HEK293 (cell line): ENCODE data around the gene HDHD2.

Source experiments
- CTCF ChIA-PET: fragments of 350-600 bp; formaldehyde crosslinking; extraction: SDS; loops from one replicate; lab custom pipeline; 2021; ENCODE audit warnings: antibody characterized with exemption; lab: Yijun Ruan, JAX
- POLR2A ChIA-PET: fragments of 300-600 bp; formaldehyde crosslinking; extraction: SDS; loops from one replicate; lab custom pipeline; 2020; ENCODE audit warnings: antibody characterized with exemption, inconsistent platforms; lab: Yijun Ruan, JAX
- H3K27ac ChIP-seq: fragments of 200-500 bp; sonication (Bioruptor generic); 2 replicates; pipeline ENCODE4 v1.5.1; 2014; ENCODE audit warnings: low read depth, low read length, control low read depth, inconsistent platforms; ENCODE audit errors: extremely low read depth
- H3K36me3 ChIP-seq, 2 experiments: fragments of 200-500 bp in 1 of 2; sonication (Bioruptor generic) in 1 of 2; 1 replicate in 1 of 2; 2 replicates in 1 of 2; pipeline ENCODE4 v1.5.1; 2014 to 2017; ENCODE audit warnings: inconsistent platforms in 2 of 2, low read length in 2 of 2; ENCODE audit not compliant: control insufficient read depth in 2 of 2, insufficient read depth in 1 of 2
- H3K4me1 ChIP-seq: fragments of 200-500 bp; sonication (Bioruptor generic); 2 replicates; pipeline ENCODE4 v1.5.1; 2014; ENCODE audit warnings: mild to moderate bottlenecking, low read length, inconsistent platforms; ENCODE audit not compliant: control insufficient read depth, insufficient read depth
- H3K4me3 ChIP-seq: 2 replicates; pipeline ENCODE4 v1.5.1; 2011; ENCODE audit warnings: low read depth, mild to moderate bottlenecking, control low read depth, low read length, moderate library complexity
- H3K9me3 ChIP-seq: fragments of 200-500 bp; sonication (Bioruptor generic); 2 replicates; pipeline ENCODE4 v1.5.1; 2014; ENCODE audit warnings: low read depth, low read length, inconsistent platforms; ENCODE audit not compliant: control insufficient read depth, insufficient read depth
- BCL11B ChIP-seq: fragments of 450-650 bp; formaldehyde crosslinking; IDR thresholded peaks from 2 replicates; pipeline ENCODE4 v1.5.1; 2016; ENCODE audit warnings: low read depth, missing biosample characterization, missing genetic modification characterization
- MYNN ChIP-seq: fragments of 450-650 bp; formaldehyde crosslinking; IDR thresholded peaks from 2 replicates; pipeline ENCODE4 v1.5.1; 2016; ENCODE audit warnings: missing biosample characterization, missing genetic modification characterization, borderline replicate concordance
- SCRT1 ChIP-seq: fragments of 450-650 bp; formaldehyde crosslinking; IDR thresholded peaks from 2 replicates; pipeline ENCODE4 v1.5.1; 2016; ENCODE audit warnings: missing biosample characterization, missing genetic modification characterization, borderline replicate concordance
- YY2 ChIP-seq: fragments of 450-650 bp; formaldehyde crosslinking; IDR thresholded peaks from 2 replicates; pipeline ENCODE4 v1.5.1; 2016; ENCODE audit warnings: missing biosample characterization, missing genetic modification characterization
- ZBTB1 ChIP-seq: fragments of 450-650 bp; formaldehyde crosslinking; IDR thresholded peaks from 2 replicates; pipeline ENCODE4 v1.5.1; 2016; ENCODE audit warnings: missing biosample characterization, missing genetic modification characterization
- ZNF10 ChIP-seq: fragments of 450-650 bp; formaldehyde crosslinking; IDR thresholded peaks from 2 replicates; pipeline ENCODE4 v1.5.1; 2017; ENCODE audit warnings: missing biosample characterization, missing genetic modification characterization
- ZNF214 ChIP-seq: fragments of 450-650 bp; formaldehyde crosslinking; IDR thresholded peaks from 2 replicates; pipeline ENCODE4 v1.5.1; 2017; ENCODE audit warnings: missing biosample characterization, mild to moderate bottlenecking, missing genetic modification characterization, borderline replicate concordance
- ZNF274 ChIP-seq, 2 experiments: fragments of 200-500 bp in 1 of 2; fragments of 450-650 bp in 1 of 2; sonication (Bioruptor generic) in 1 of 2; formaldehyde crosslinking in 1 of 2; IDR thresholded peaks; 2 replicates each; pipeline versions ENCODE4 v1.5.1 to v1.6.1; 2014 to 2016; ENCODE audit warnings: borderline replicate concordance in 1 of 2, inconsistent platforms in 1 of 2, low read length in 1 of 2, missing biosample characterization in 1 of 2, missing genetic modification characterization in 1 of 2
- ZNF624 ChIP-seq: fragments of 450-650 bp; formaldehyde crosslinking; IDR thresholded peaks from 2 replicates; pipeline ENCODE4 v1.5.1; 2017; ENCODE audit warnings: missing biosample characterization, missing genetic modification characterization
- TF ChIP-seq, protein P1 (sequence below): fragments of 450-650 bp; formaldehyde crosslinking; IDR thresholded peaks from 2 replicates; pipeline ENCODE4 v1.5.1; 2016; ENCODE audit warnings: missing biosample characterization, missing genetic modification characterization
- TF ChIP-seq, protein P2 (sequence below): fragments of 450-650 bp; formaldehyde crosslinking; IDR thresholded peaks from 2 replicates; pipeline ENCODE4 v1.5.1; 2016; ENCODE audit warnings: missing biosample characterization, missing genetic modification characterization
- TF ChIP-seq, protein P3 (sequence below): fragments of 450-650 bp; formaldehyde crosslinking; IDR thresholded peaks from 2 replicates; pipeline ENCODE4 v1.5.1; 2016; ENCODE audit warnings: missing biosample characterization, missing genetic modification characterization, low read depth

Gene HDHD2

GRCh38 chr18:47143899-47144485 is 6.3 kb downstream of the HDHD2 start (continued):
- TF ChIP-seq ZNF274 (IDR thresholded peaks at IDR 0.05; ENCODE audit: low read length), result no peak
- TF ChIP-seq ZNF274 (tag by site-specific recombination; IDR thresholded peaks at IDR 0.05; ENCODE audit: borderline replicate concordance), result no peak

GRCh38 chr18:47143153-47143552 is 7.1 kb downstream of the HDHD2 start:
- no peaks in the 10 kb centered on the region for H3K9me3 ChIP-seq
- H3K27ac ChIP-seq, result no peak overlapping the region
- H3K4me1 ChIP-seq, result no peaks in the 10 kb centered on the region
- ChIA-PET CTCF (interaction anchor here (0.6 kb wide), 1 partner anchor 32 kb away, joined by 3 read pairs; no protein-coding TSS in a partner anchor), POLR2A (no interaction called here)
- H3K36me3 ChIP-seq, result peaks cover 0 to 8% of the 10 kb centered on the region in 2 experiments; a peak in 1 of 3 replicates
- TF ChIP-seq, protein P1, sequence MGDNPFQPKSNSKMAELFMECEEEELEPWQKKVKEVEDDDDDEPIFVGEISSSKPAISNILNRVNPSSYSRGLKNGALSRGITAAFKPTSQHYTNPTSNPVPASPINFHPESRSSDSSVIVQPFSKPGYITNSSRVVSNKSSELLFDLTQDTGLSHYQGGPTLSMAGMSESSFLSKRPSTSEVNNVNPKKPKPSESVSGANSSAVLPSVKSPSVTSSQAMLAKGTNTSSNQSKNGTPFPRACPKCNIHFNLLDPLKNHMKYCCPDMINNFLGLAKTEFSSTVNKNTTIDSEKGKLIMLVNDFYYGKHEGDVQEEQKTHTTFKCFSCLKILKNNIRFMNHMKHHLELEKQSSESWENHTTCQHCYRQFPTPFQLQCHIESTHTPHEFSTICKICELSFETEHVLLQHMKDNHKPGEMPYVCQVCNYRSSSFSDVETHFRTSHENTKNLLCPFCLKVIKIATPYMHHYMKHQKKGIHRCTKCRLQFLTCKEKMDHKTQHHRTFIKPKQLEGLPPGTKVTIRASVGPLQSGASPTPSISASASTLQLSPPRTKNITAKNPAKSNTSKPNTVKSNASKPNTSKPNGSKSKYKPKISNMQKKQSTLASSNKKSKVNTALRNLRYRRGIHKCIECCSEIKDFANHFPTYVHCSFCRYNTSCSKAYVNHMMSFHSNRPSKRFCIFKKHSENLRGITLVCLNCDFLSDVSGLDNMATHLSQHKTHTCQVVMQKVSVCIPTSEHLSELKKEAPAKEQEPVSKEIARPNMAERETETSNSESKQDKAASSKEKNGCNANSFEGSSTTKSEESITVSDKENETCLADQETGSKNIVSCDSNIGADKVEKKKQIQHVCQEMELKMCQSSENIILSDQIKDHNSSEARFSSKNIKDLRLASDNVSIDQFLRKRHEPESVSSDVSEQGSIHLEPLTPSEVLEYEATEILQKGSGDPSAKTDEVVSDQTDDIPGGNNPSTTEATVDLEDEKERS (tag by site-specific recombination), result no peak
- TF ChIP-seq, protein P2, sequence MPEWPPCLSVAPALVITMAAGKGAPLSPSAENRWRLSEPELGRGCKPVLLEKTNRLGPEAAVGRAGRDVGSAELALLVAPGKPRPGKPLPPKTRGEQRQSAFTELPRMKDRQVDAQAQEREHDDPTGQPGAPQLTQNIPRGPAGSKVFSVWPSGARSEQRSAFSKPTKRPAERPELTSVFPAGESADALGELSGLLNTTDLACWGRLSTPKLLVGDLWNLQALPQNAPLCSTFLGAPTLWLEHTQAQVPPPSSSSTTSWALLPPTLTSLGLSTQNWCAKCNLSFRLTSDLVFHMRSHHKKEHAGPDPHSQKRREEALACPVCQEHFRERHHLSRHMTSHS (tag by site-specific recombination), result no peak
- TF ChIP-seq ZNF214 (tag by site-specific recombination), result no peak
- TF ChIP-seq BCL11B, result no peak
- no peak overlapping the region for H3K4me3 ChIP-seq

DNA sequence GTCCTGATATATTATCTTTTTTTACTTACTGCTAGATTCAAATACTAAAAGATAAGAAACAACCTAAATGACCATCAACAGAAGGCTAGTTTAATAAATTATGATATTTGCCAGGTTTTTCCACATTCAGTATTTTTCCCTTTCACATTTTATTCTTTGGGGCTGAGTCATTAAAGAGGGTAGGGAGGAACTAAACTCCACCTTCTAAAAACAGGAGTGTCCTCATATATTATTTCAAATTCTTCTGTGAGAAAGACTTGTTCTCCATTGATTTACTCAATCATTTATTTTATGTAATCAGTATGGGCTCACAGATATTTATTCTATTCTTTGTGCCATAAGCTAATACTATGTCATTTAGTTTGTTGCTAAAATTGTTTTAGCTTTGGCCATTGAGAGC is 9.0 kb downstream of the HDHD2 start:
- CTCF ChIA-PET, result no interaction called here
- H3K27ac ChIP-seq, result no peak overlapping the region
- POLR2A ChIA-PET, result interaction anchor here (1.4 kb wide), 1 partner anchor 9 kb away, joined by 10 read pairs; the partner anchor contains the start of gene HDHD2
- H3K4me1 ChIP-seq, result no peaks in the 10 kb centered on the region
- TF ChIP-seq ZNF624 (tag by site-specific recombination) (no peak), MYNN (tag by site-specific recombination) (no peak), ZNF10 (tag by site-specific recombination) (no peak)
- no peak overlapping the region for H3K4me3 ChIP-seq
- peaks cover 6 to 8% of the 10 kb centered on the region in 2 experiments; a peak in 2 of 3 replicates for H3K36me3 ChIP-seq
- no peaks in the 10 kb centered on the region for H3K9me3 ChIP-seq

DNA sequence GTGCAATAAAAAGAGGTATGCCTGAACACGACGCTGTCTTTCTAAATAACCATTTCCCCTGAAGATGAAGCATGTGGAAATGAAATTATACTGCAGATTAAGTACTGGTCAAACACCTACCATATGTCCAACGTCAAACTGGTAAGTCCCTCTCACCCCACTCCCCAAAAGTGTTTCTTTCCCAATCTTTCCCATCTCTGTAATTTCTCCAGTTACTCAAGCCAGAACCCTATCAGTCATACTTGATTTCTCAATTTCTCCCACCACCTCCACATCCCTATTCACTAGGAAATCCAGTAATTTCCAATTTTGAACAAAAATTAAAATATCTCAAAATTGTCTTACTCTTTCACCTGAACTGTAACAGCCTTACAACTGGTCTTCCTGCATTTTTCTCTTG is 29.2 kb downstream of the HDHD2 start:
- CTCF ChIA-PET, result interaction anchor here (0.6 kb wide), 1 partner anchor 1188 kb away, joined by 5 read pairs; no protein-coding TSS in a partner anchor
- H3K36me3 ChIP-seq, result peaks cover 4 to 20% of the 10 kb centered on the region in 2 experiments

More for the DNA sequence above, 29.2 kb downstream of the HDHD2 start:
- Histone ChIP-seq H3K4me3 (no peak overlapping the region), H3K9me3 (no peaks in the 10 kb centered on the region)
- POLR2A ChIA-PET, result no interaction called here
- TF ChIP-seq YY2 (tag by site-specific recombination) (no peak), ZBTB1 (no peak), SCRT1 (tag by site-specific recombination) (no peak)
- TF ChIP-seq, protein P3, sequence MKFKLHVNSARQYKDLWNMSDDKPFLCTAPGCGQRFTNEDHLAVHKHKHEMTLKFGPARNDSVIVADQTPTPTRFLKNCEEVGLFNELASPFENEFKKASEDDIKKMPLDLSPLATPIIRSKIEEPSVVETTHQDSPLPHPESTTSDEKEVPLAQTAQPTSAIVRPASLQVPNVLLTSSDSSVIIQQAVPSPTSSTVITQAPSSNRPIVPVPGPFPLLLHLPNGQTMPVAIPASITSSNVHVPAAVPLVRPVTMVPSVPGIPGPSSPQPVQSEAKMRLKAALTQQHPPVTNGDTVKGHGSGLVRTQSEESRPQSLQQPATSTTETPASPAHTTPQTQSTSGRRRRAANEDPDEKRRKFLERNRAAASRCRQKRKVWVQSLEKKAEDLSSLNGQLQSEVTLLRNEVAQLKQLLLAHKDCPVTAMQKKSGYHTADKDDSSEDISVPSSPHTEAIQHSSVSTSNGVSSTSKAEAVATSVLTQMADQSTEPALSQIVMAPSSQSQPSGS (tag by site-specific recombination), result no peak
- TF ChIP-seq, all 188 proteins: peak for 0
- Histone ChIP-seq H3K4me1 (no peaks in the 10 kb centered on the region), H3K27ac (no peak overlapping the region)
